Measurements from ENCODE around the gene PHACTR3. TPM values are rescaled to one million over a fixed set of nuclear protein-coding genes. Genes with fewer than 3 reads are reported as not detected.

The PHACTR3 gene
- total RNA-seq, 1 experiment from 2014 or later = not detected

DNA sequence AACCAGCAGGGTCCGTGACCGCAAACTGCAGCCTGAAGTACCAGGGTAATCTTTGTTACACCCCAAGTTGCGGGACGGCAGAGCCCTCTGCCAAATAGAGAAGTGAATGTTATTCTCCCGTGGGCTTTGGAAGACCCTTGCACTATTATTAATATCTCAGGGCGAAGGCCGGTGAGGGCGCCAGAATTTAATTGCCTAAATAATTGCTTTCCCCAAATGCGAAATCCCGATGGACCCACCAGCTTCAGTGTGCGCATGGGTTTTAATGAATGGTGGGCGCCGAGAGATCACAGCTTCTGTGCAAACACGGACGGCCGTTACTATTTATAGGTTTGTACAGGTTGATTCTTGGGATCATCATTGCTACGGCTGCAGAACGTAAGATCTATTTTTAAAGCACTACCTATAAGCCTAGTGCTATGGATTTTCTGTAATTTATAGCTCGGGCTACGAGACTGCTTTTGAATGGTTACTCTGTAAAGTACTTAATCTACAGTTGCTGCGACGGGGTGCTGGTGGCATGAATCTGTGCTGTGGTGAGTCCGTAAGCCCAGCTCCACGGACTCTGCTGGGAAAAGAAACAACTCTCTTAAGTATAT is 15.2 kb upstream of the PHACTR3 start:
- H3K79me2 ChIP-seq (ENCODE audit: insufficient read depth, low read length) = no peaks in the 10 kb centered on the region
- H2BK15ac ChIP-seq (ENCODE audit: low read depth, low read length) = no peak overlapping the region
- H3K79me1 ChIP-seq (ENCODE audit: insufficient read depth, low read depth, low read length, poor library complexity, severe bottlenecking) = no peaks in the 10 kb centered on the region
- no peak overlapping the region for H2BK20ac ChIP-seq (ENCODE audit: low read depth, low read length, poor library complexity, severe bottlenecking)
- DNase-seq = no peak
- H3K23ac ChIP-seq (ENCODE audit: insufficient read length, low read depth, low read length) = no peak overlapping the region
- peak overlapping the region in 1 of 3 experiments; percentile 33; a peak in 1 of 7 replicates for H3K27ac Mint-ChIP-seq
- no peak overlapping the region for H3K9ac ChIP-seq (ENCODE audit: extremely low read depth, insufficient read length, low read length)
- no peak overlapping the region for H2BK12ac ChIP-seq (ENCODE audit: insufficient read length, low read depth, low read length)
- no peak overlapping the region for H3K56ac ChIP-seq (ENCODE audit: insufficient read length, low read depth, low read length)
- no peak overlapping the region for H3K27ac ChIP-seq (ENCODE audit: insufficient read length, low read depth, low read length)
- H3K4me1 ChIP-seq (ENCODE audit: insufficient read depth, low read length) = no peaks in the 10 kb centered on the region
- no peak overlapping the region for H2BK120ac ChIP-seq (ENCODE audit: low read depth, low read length, poor library complexity, severe bottlenecking)
- H3K18ac ChIP-seq (ENCODE audit: insufficient read length, low read depth, low read length) = no peak overlapping the region
- no peak overlapping the region for H3K4me2 ChIP-seq (ENCODE audit: insufficient read depth, insufficient read length, low read length)
- H3K23me2 ChIP-seq (ENCODE audit: insufficient read length, low read depth, low read length, poor library complexity, severe bottlenecking) = no peaks in the 10 kb centered on the region
- H3K4ac ChIP-seq (ENCODE audit: low read depth, low read length) = no peak overlapping the region
- TF ChIP-seq, protein P1, sequence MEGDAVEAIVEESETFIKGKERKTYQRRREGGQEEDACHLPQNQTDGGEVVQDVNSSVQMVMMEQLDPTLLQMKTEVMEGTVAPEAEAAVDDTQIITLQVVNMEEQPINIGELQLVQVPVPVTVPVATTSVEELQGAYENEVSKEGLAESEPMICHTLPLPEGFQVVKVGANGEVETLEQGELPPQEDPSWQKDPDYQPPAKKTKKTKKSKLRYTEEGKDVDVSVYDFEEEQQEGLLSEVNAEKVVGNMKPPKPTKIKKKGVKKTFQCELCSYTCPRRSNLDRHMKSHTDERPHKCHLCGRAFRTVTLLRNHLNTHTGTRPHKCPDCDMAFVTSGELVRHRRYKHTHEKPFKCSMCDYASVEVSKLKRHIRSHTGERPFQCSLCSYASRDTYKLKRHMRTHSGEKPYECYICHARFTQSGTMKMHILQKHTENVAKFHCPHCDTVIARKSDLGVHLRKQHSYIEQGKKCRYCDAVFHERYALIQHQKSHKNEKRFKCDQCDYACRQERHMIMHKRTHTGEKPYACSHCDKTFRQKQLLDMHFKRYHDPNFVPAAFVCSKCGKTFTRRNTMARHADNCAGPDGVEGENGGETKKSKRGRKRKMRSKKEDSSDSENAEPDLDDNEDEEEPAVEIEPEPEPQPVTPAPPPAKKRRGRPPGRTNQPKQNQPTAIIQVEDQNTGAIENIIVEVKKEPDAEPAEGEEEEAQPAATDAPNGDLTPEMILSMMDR (conservative IDR thresholded peaks at IDR 0.05) = no peak
- H3K27me3 Mint-ChIP-seq (ENCODE audit: low read depth) = peaks cover 76% of the 10 kb centered on the region
- H3K4me1 Mint-ChIP-seq = no peaks in the 10 kb centered on the region
- no peak overlapping the region for H2AFZ ChIP-seq (ENCODE audit: low read length)
- no peak overlapping the region for H3T11ph ChIP-seq (ENCODE audit: low read length)
- H4K20me1 ChIP-seq (ENCODE audit: control insufficient read depth, insufficient read depth, insufficient read length) = no peaks in the 10 kb centered on the region
- no peak overlapping the region for H3K4me3 Mint-ChIP-seq
- H4K8ac ChIP-seq (replicated peaks; ENCODE audit: insufficient read length, low read depth, low read length) = no peak overlapping the region
- H4K5ac ChIP-seq (ENCODE audit: insufficient read length, low read depth, low read length) = no peak overlapping the region
- no peaks in the 10 kb centered on the region for H3K9me3 ChIP-seq (ENCODE audit: control insufficient read depth, low read depth, low read length)
- H4K91ac ChIP-seq (ENCODE audit: insufficient read length, low read depth, low read length) = no peak overlapping the region
- H3K36me3 Mint-ChIP-seq (ENCODE audit: insufficient read depth in 1 of 3, low read depth in 3 of 3) = 0 out of 7 replicates have a peak, but pooled peaks cover 0 to under 1% (median 0%) of the 10 kb centered on the region in 3 experiments
- H2BK5ac ChIP-seq (ENCODE audit: insufficient read length, low read length) = no peak overlapping the region
- no peaks in the 10 kb centered on the region; the same call in 1 of the 2 replicates for H3K27me3 ChIP-seq (ENCODE audit: insufficient read depth, low read length)
- no peak overlapping the region; the same call in 1 of the 2 replicates for H3K14ac ChIP-seq (ENCODE audit: insufficient read depth, low read length)
- peaks cover 0 to 79% of the 10 kb centered on the region in 2 experiments; a peak in 2 of 5 replicates for H3K9me3 Mint-ChIP-seq
- H2AK5ac ChIP-seq (ENCODE audit: insufficient read length, low read length) = no peak overlapping the region
- WGBS (ENCODE audit: extremely low coverage, insufficient read length, low lambda C conversion rate) = no CpG with 5 or more reads among the region's 24 CpGs

All from H9 (cell line).